HG03196 (cell line): ENCODE results near the gene MAGI2.

ENCODE experiments used
- ATAC-seq: cut with Tn5 transposase; IDR thresholded peaks from one replicate; pipeline ENCODE4 v1.9.1; 2021; ENCODE audit not compliant: unreplicated experiment

MAGI2 gene

GRCh38 chr7:78172267-78172757 lies 1281.2 kb downstream of the MAGI2 start:
- no peak for ATAC-seq

- ATAC-seq, result no peak
Observed at GRCh38 chr7:78171398-78171797, 1282.1 kb downstream of the MAGI2 start.

- no peak for ATAC-seq
Observed at GRCh38 chr7:78170815-78171214, 1282.7 kb downstream of the MAGI2 start.

- ATAC-seq, result no peak
Observed at GRCh38 chr7:78169992-78170391, 1283.5 kb downstream of the MAGI2 start.

- no peak for ATAC-seq
Observed at GRCh38 chr7:78168865-78169264, 1284.6 kb downstream of the MAGI2 start.

- no peak for ATAC-seq
Observed at GRCh38 chr7:78167860-78168259, 1285.6 kb downstream of the MAGI2 start.

- no peak for ATAC-seq
Observed at GRCh38 chr7:78165854-78166253, 1287.6 kb downstream of the MAGI2 start.

- no peak for ATAC-seq
Observed at GRCh38 chr7:78165454-78165853, 1288.0 kb downstream of the MAGI2 start.

- ATAC-seq, result no peak
Observed at GRCh38 chr7:78164459-78164858, 1289.0 kb downstream of the MAGI2 start.

GRCh38 chr7:78161781-78162180 lies 1291.7 kb downstream of the MAGI2 start:
- ATAC-seq, result no peak

GRCh38 chr7:78159545-78159944 lies 1293.9 kb downstream of the MAGI2 start:
- ATAC-seq, result no peak

GRCh38 chr7:78153285-78153684 lies 1300.2 kb downstream of the MAGI2 start:
- no peak for ATAC-seq

GRCh38 chr7:78151229-78151628 lies 1302.2 kb downstream of the MAGI2 start:
- ATAC-seq, result no peak

GRCh38 chr7:78149787-78150186 lies 1303.7 kb downstream of the MAGI2 start:
- no peak for ATAC-seq

GRCh38 chr7:78148166-78148894 lies 1305.1 kb downstream of the MAGI2 start:
- no peak for ATAC-seq

- no peak for ATAC-seq
Observed at GRCh38 chr7:78146546-78146945, 1306.9 kb downstream of the MAGI2 start.

- no peak for ATAC-seq
Observed at GRCh38 chr7:78143661-78144060, 1309.8 kb downstream of the MAGI2 start.

- no peak for ATAC-seq
Observed at GRCh38 chr7:78141522-78142281, 1311.8 kb downstream of the MAGI2 start.

GRCh38 chr7:78140109-78140508 lies 1313.4 kb downstream of the MAGI2 start:
- no peak for ATAC-seq

GRCh38 chr7:78139335-78139734 lies 1314.1 kb downstream of the MAGI2 start:
- no peak for ATAC-seq

GRCh38 chr7:78134774-78135173 lies 1318.7 kb downstream of the MAGI2 start:
- no peak for ATAC-seq

GRCh38 chr7:78134256-78134655 lies 1319.2 kb downstream of the MAGI2 start:
- no peak for ATAC-seq
